HG03558 (cell line): ENCODE results near the gene ZER1.
A peak's percentile ranks its signal among the peaks of the same experiment; 100 is the strongest.
"Not testable (repeated sequence)": the region's sequence is repeated elsewhere in the genome, so short reads cannot be mapped to it uniquely, and the experiment has no call there.

Source experiments
- ATAC-seq: cut with Tn5 transposase; IDR thresholded peaks from one replicate; pipeline ENCODE4 v1.9.1; 2021; ENCODE audit warnings: moderate number of reproducible peaks; ENCODE audit not compliant: unreplicated experiment; ENCODE audit errors: extremely low read depth

ZER1 gene

GRCh38 chr9:128699096-128699795 is 72.5 kb downstream of the ZER1 start:
- ATAC-seq, result not testable (repeated sequence)

GRCh38 chr9:128696923-128697707 is 74.6 kb downstream of the ZER1 start:
- ATAC-seq, result no peak

GRCh38 chr9:128694344-128694743 is 77.4 kb downstream of the ZER1 start:
- ATAC-seq, result no peak

GRCh38 chr9:128693738-128694137 is 78.0 kb downstream of the ZER1 start:
- not testable (repeated sequence) for ATAC-seq

- ATAC-seq, result no peak
These were observed 81.1 kb downstream of the ZER1 start for GRCh38 chr9:128690684-128691034.

- no peak for ATAC-seq
These were observed 81.7 kb downstream of the ZER1 start for GRCh38 chr9:128689820-128690683.

GRCh38 chr9:128689293-128689774 is 82.4 kb downstream of the ZER1 start:
- ATAC-seq, result no peak

GRCh38 chr9:128688501-128689292 is 83.0 kb downstream of the ZER1 start, which contains the start of gene SET:
TSS of gene SET (plus strand) at chr9:128689222. CDS start at chr9:128689583, 361 bp downstream.
- peak; percentile 49 for ATAC-seq

GRCh38 chr9:128687453-128687852 is 84.3 kb downstream of the ZER1 start:
- no peak for ATAC-seq

GRCh38 chr9:128685636-128686489 is 85.9 kb downstream of the ZER1 start:
- no peak for ATAC-seq

- ATAC-seq, result no peak
These were observed 87.2 kb downstream of the ZER1 start for GRCh38 chr9:128684325-128685199.

- ATAC-seq, result no peak
These were observed 87.7 kb downstream of the ZER1 start for GRCh38 chr9:128684065-128684324.

GRCh38 chr9:128683340-128684064 is 88.2 kb downstream of the ZER1 start:
- ATAC-seq, result no peak
